Urinary bladder (tissue), 4 donors: Measurements from ENCODE around the gene MLLT6. TPM values are rescaled to one million over a fixed set of nuclear protein-coding genes. Genes with fewer than 3 reads are reported as not detected.

Experiments
- DNase-seq: peaks from one replicate; pipeline ENCODE4 v3.0.0-alpha.2; 2015; ENCODE audit errors: extremely low spot score
- H3K27ac ChIP-seq: one replicate; pipeline ENCODE4 v1.5.1; 2013; ENCODE audit warnings: low read depth, mild to moderate bottlenecking, moderate library complexity
- H3K36me3 ChIP-seq: one replicate; pipeline ENCODE4 v1.6.1; 2013; ENCODE audit warnings: mild to moderate bottlenecking, moderate library complexity; ENCODE audit not compliant: insufficient read depth
- H3K4me1 ChIP-seq: one replicate; pipeline ENCODE4 v1.6.1; 2013; ENCODE audit warnings: mild to moderate bottlenecking, moderate library complexity; ENCODE audit not compliant: insufficient read depth
- H3K4me3 ChIP-seq: one replicate; pipeline ENCODE4 v1.5.1; 2013; ENCODE audit warnings: low read depth, low read length
- WGBS: extraction: QIAGEN DNeasy Blood & Tissue Kit; methylation state at CpG from one replicate; pipeline ENCODE4 v1.1.7; 2013; 5-methylcytosine and 5-hydroxymethylcytosine counted together
- polyA plus RNA-seq: library from polyadenylated mRNA; stranded (reverse); fragments of 200-250 nt; gene quantifications from one replicate; pipeline ENCODE4 v1.2.3, GENCODE V29; 2013
- total RNA-seq: library from RNA; depleted of rRNA; stranded (reverse); fragments of >200 nt; gene quantifications from one replicate; pipeline ENCODE4 v1.2.3, GENCODE V29; 2014
- donor health status: healthy with polysubstance abuse.
- donor health status: healthy.

The MLLT6 gene
- total and polyA plus RNA-seq, 2 donors: 38.5 to 67.8 TPM

- no peak for DNase-seq
- Histone ChIP-seq H3K36me3 (no peaks in the 10 kb centered on the region), H3K4me3 (no peak overlapping the region), H3K4me1 (no peaks in the 10 kb centered on the region), H3K27ac (no peak overlapping the region)
- 71% methylated on average over 7 of the region's 7 CpGs for WGBS
Measured at GRCh38 chr17:38732376-38733281, 27.6 kb downstream of the MLLT6 start.

- no peak for DNase-seq
- WGBS: 80% methylated on average over 9 of the region's 9 CpGs
- no peaks in the 10 kb centered on the region for H3K36me3 ChIP-seq
- H3K4me3 ChIP-seq: no peak overlapping the region
- H3K4me1 ChIP-seq: no peaks in the 10 kb centered on the region
- no peak overlapping the region for H3K27ac ChIP-seq
Measured at GRCh38 chr17:38733282-38733981, 28.4 kb downstream of the MLLT6 start.

GRCh38 chr17:38733982-38734973 lies 29.2 kb downstream of the MLLT6 start:
- H3K4me3 ChIP-seq: no peak overlapping the region
- no peaks in the 10 kb centered on the region for H3K4me1 ChIP-seq
- WGBS: 60% methylated on average over 15 of the region's 15 CpGs
- no peak overlapping the region for H3K27ac ChIP-seq
- H3K36me3 ChIP-seq: no peaks in the 10 kb centered on the region
- DNase-seq: no peak

GRCh38 chr17:38735161-38735997 lies 30.3 kb downstream of the MLLT6 start:
- Histone ChIP-seq H3K27ac (no peak overlapping the region), H3K4me1 (no peaks in the 10 kb centered on the region), H3K4me3 (no peak overlapping the region), H3K36me3 (no peaks in the 10 kb centered on the region)
- DNase-seq: no peak
- 48% methylated on average over 23 of the region's 23 CpGs for WGBS

- 89% methylated on average over 14 of the region's 14 CpGs for WGBS
- no peak overlapping the region for H3K27ac ChIP-seq
- H3K4me1 ChIP-seq: no peaks in the 10 kb centered on the region
- DNase-seq: no peak
- H3K4me3 ChIP-seq: no peak overlapping the region
- no peaks in the 10 kb centered on the region for H3K36me3 ChIP-seq
Measured at GRCh38 chr17:38738007-38738662, 33.1 kb downstream of the MLLT6 start.

- no peaks in the 10 kb centered on the region for H3K4me1 ChIP-seq
- no peaks in the 10 kb centered on the region for H3K36me3 ChIP-seq
- DNase-seq: no peak
- H3K4me3 ChIP-seq: no peak overlapping the region
- no peak overlapping the region for H3K27ac ChIP-seq
- 96% methylated on average over 16 of the region's 16 CpGs for WGBS
Measured at GRCh38 chr17:38738686-38739085, 33.6 kb downstream of the MLLT6 start.

- Histone ChIP-seq H3K4me3 (no peak overlapping the region), H3K4me1 (no peaks in the 10 kb centered on the region), H3K27ac (no peak overlapping the region), H3K36me3 (no peaks in the 10 kb centered on the region)
- 88% methylated on average over 14 of the region's 14 CpGs for WGBS
- no peak for DNase-seq
Measured at GRCh38 chr17:38739305-38739704, 34.2 kb downstream of the MLLT6 start.

- H3K4me1 ChIP-seq: no peaks in the 10 kb centered on the region
- no peak overlapping the region for H3K4me3 ChIP-seq
- DNase-seq: no peak
- H3K27ac ChIP-seq: no peak overlapping the region
- no peaks in the 10 kb centered on the region for H3K36me3 ChIP-seq
- WGBS: 90% methylated on average over 19 of the region's 19 CpGs
Measured at GRCh38 chr17:38740044-38740443, 35.0 kb downstream of the MLLT6 start.

GRCh38 chr17:38740806-38741205 lies 35.7 kb downstream of the MLLT6 start:
- no peak for DNase-seq
- H3K4me3 ChIP-seq: no peak overlapping the region
- no peaks in the 10 kb centered on the region for H3K36me3 ChIP-seq
- H3K4me1 ChIP-seq: no peaks in the 10 kb centered on the region
- 70% methylated on average over 4 of the region's 4 CpGs for WGBS
- no peak overlapping the region for H3K27ac ChIP-seq

- 49% methylated on average over 5 of the region's 5 CpGs for WGBS
- no peak for DNase-seq
- Histone ChIP-seq H3K4me3 (no peak overlapping the region), H3K36me3 (no peaks in the 10 kb centered on the region), H3K4me1 (no peaks in the 10 kb centered on the region), H3K27ac (no peak overlapping the region)
Measured at GRCh38 chr17:38741461-38741860, 36.4 kb downstream of the MLLT6 start.

GRCh38 chr17:38741921-38742410 lies 36.9 kb downstream of the MLLT6 start:
- Histone ChIP-seq H3K27ac (peak overlapping the region; percentile 80), H3K4me3 (no peak overlapping the region), H3K4me1 (peaks cover 1% of the 10 kb centered on the region), H3K36me3 (no peaks in the 10 kb centered on the region)
- no peak for DNase-seq
- 20% methylated on average over 7 of the region's 7 CpGs for WGBS
